HepG2 (cell line): ENCODE results near the gene PKIG. TPM values are rescaled to one million over a fixed set of nuclear protein-coding genes. Genes with fewer than 3 reads are reported as not detected.

Experiments used
- ATAC-seq: fragments of 200-7000 bp; cut with Tn5 transposase; 3 replicates; pipeline ENCODE4 v1.9.1; 2020; ENCODE audit warnings: mild to moderate bottlenecking, moderate library complexity
- BruUV-seq: library from RNA; stranded (reverse); fragments of 400-500 nt; replicated peaks from 2 replicates; lab custom pipeline; 2021; lab: Mats Ljungman, UMichigan
- CTCF ChIA-PET: fragments of 300-600 bp; formaldehyde crosslinking; extraction: SDS; loops from one replicate; lab custom pipeline; 2021; ENCODE audit warnings: low total read pairs, inconsistent platforms, low intra/inter-chr PET ratio; lab: Yijun Ruan, JAX
- POLR2A ChIA-PET: fragments of 350-600 bp; sonication (Branson Sonifier 250); formaldehyde crosslinking; loops from one replicate; lab custom pipeline; 2020; ENCODE audit warnings: antibody characterized with exemption, inconsistent platforms; lab: Yijun Ruan, JAX
- DNase-seq: peaks from one replicate; pipeline ENCODE4 v3.0.0-alpha.2; 2015; ENCODE audit warnings: low spot score
- FAIRE-seq: peaks from 3 replicates; lab custom pipeline; 2011; peaks lifted over from hg19 to GRCh38; lab: Jason Lieb, UNC
- H2AFZ ChIP-seq: one replicate; pipeline ENCODE4 v1.6.1; 2011; ENCODE audit warnings: low read length, inconsistent platforms
- H3K27ac ChIP-seq: fragments of 300-600 bp; 3 replicates; pipeline ENCODE4 v1.8.0; 2011; ENCODE audit warnings: mixed run types, mild to moderate bottlenecking, mixed read lengths, low read length, inconsistent platforms; ENCODE audit not compliant: insufficient read depth; ENCODE audit errors: extremely low read length
- H3K27me3 ChIP-seq, 2 experiments: fragments of 200-600 bp in 1 of 2; 2 replicates in 1 of 2; 3 replicates in 1 of 2; pipeline versions ENCODE4 v1.6.0 to v1.8.0; 2011; ENCODE audit warnings: low read length in 2 of 2, mild to moderate bottlenecking in 2 of 2, moderate library complexity in 2 of 2, inconsistent platforms in 1 of 2; ENCODE audit not compliant: insufficient read depth in 2 of 2, control insufficient read depth in 1 of 2
- H3K36me3 ChIP-seq, 2 experiments: fragments of 200-600 bp in 1 of 2; replicated peaks in 1 of 2; 2 replicates in 1 of 2; 3 replicates in 1 of 2; pipeline versions ENCODE4 v1.5.1 to v1.8.0; 2011; ENCODE audit warnings: low read length in 2 of 2, inconsistent platforms in 1 of 2; ENCODE audit not compliant: insufficient read depth in 2 of 2, control insufficient read depth in 1 of 2
- H3K4me1 ChIP-seq: 2 replicates; pipeline ENCODE4 v1.5.1; 2012; ENCODE audit warnings: low read length, inconsistent platforms; ENCODE audit not compliant: insufficient read depth
- H3K4me2 ChIP-seq: 2 replicates; pipeline ENCODE4 v1.6.0; 2011; ENCODE audit warnings: low read depth, low read length, inconsistent platforms
- H3K4me3 ChIP-seq, 3 experiments: fragments of 200-600 bp in 1 of 3; sonication (generic), shearing (Covaris generic) in 1 of 3; replicated peaks in 1 of 3; 2 replicates each; pipeline ENCODE4 v1.5.1; 2011 to 2016; ENCODE audit warnings: low read length in 3 of 3, inconsistent platforms in 2 of 3, low read depth in 2 of 3, mild to moderate bottlenecking in 2 of 3, control low read depth in 1 of 3, mixed read lengths in 1 of 3; ENCODE audit not compliant: insufficient read depth in 1 of 3
- H3K79me2 ChIP-seq: one replicate; pipeline ENCODE4 v1.6.1; 2011; ENCODE audit warnings: low read length, inconsistent platforms; ENCODE audit not compliant: insufficient read depth
- H3K9ac ChIP-seq: 2 replicates; pipeline ENCODE4 v1.6.0; 2011; ENCODE audit warnings: mild to moderate bottlenecking, low read depth, low read length, inconsistent platforms; ENCODE audit not compliant: insufficient read depth
- H3K9me3 ChIP-seq: 2 replicates; pipeline ENCODE4 v1.5.1; 2012; ENCODE audit warnings: mild to moderate bottlenecking, low read length
- H4K20me1 ChIP-seq: 2 replicates; pipeline ENCODE4 v1.6.0; 2011; ENCODE audit warnings: inconsistent platforms, mild to moderate bottlenecking, low read length, moderate library complexity; ENCODE audit not compliant: insufficient read depth
- ERF ChIP-seq: IDR thresholded peaks from 2 replicates; pipeline ENCODE4 v1.6.1; 2018; ENCODE audit warnings: missing biosample characterization, missing genetic modification reagents
- FOXC1 ChIP-seq: sonication (generic); formaldehyde crosslinking; IDR thresholded peaks from 2 replicates; pipeline ENCODE4 v1.8.0; 2022; ENCODE audit warnings: mild to moderate bottlenecking, missing genetic modification reagents, borderline replicate concordance
- FOXJ3 ChIP-seq: sonication (generic); formaldehyde crosslinking; IDR thresholded peaks from 2 replicates; pipeline ENCODE4 v1.4.0; 2020; ENCODE audit warnings: missing genetic modification reagents, mild to moderate bottlenecking, borderline replicate concordance
- GATA4 ChIP-seq: sonication (generic); IDR thresholded peaks from 2 replicates; pipeline ENCODE4 v1.6.1; 2016; ENCODE audit warnings: antibody characterized with exemption, low read depth, borderline replicate concordance
- HINFP ChIP-seq: sonication (generic); formaldehyde crosslinking; IDR thresholded peaks from 2 replicates; pipeline ENCODE4 v1.4.0; 2020; ENCODE audit warnings: low read depth, mild to moderate bottlenecking, missing genetic modification reagents
- PRPF4 ChIP-seq: fragments of 200-400 bp; formaldehyde crosslinking; IDR thresholded peaks from 2 replicates; pipeline ENCODE4 v1.6.1; 2016; ENCODE audit warnings: low read length, low read depth; ENCODE audit not compliant: poor library complexity, severe bottlenecking
- SAP130 ChIP-seq: IDR thresholded peaks from 2 replicates; pipeline ENCODE4 v1.6.1; 2016; ENCODE audit warnings: low read depth
- TEAD2 ChIP-seq: sonication (generic); formaldehyde crosslinking; IDR thresholded peaks from 2 replicates; pipeline ENCODE4 v1.9.0; 2021; ENCODE audit warnings: missing genetic modification reagents
- TRIM22 ChIP-seq: fragments of 450-650 bp; IDR thresholded peaks from 2 replicates; pipeline ENCODE4 v1.6.1; 2017
- ZFY ChIP-seq: sonication (generic); formaldehyde crosslinking; IDR thresholded peaks from 2 replicates; pipeline ENCODE4 v1.4.0; 2020; ENCODE audit warnings: missing genetic modification reagents
- ZNF510 ChIP-seq: sonication (generic); formaldehyde crosslinking; IDR thresholded peaks from 2 replicates; pipeline ENCODE4 v1.4.0; 2020; ENCODE audit warnings: low read depth, mild to moderate bottlenecking, missing genetic modification reagents
- ZUFSP ChIP-seq: sonication (generic); formaldehyde crosslinking; IDR thresholded peaks from 2 replicates; pipeline ENCODE4 v1.9.0; 2021; ENCODE audit warnings: missing genetic modification reagents, mild to moderate bottlenecking, borderline replicate concordance
- WGBS: methylation state at CpG from one replicate; pipeline ENCODE4 v1.1.6; 2017; ENCODE audit warnings: low lambda C conversion rate; 5-methylcytosine and 5-hydroxymethylcytosine counted together
- in situ Hi-C: cut with HindIII; loops from 2 replicates; pipeline ENCODE4 v1.10.0; 2017; ENCODE audit warnings: low pct_unique_long_range_greater_than_20kb; ENCODE audit not compliant: extremely low pct_ligation_motif_present
- intact Hi-C: fragments of 100-400 bp; cut with micrococcal nuclease; formaldehyde crosslinking; loops from one replicate; pipeline ENCODE4 v1.10.0; 2022; ENCODE audit not compliant: unreplicated experiment
- polyA plus RNA-seq, 8 experiments: library from polyadenylated mRNA; depleted of rRNA in 3 of 8; stranded (reverse) in 7 of 8; unstranded in 1 of 8; fragments of >200 nt; fragmentation: Illumina TruSeq in 4 of 8; extraction: Trizol in 4 of 8; gene quantifications; 2 replicates each; pipeline versions ENCODE4 v1.2.1 to v1.2.3, GENCODE V29; 2011 to 2016; ENCODE audit warnings: low read depth in 4 of 8, missing spikeins in 1 of 8, mixed read lengths in 1 of 8; ENCODE audit not compliant: insufficient read depth in 1 of 8
- total RNA-seq, 5 experiments: library from RNA; depleted of rRNA; stranded (reverse); fragments of >200 nt; fragmentation: Illumina TruSeq; extraction: Trizol; gene quantifications; 2 replicates each; pipeline ENCODE4 v1.2.3, GENCODE V29; 2016; ENCODE audit warnings: low read depth in 1 of 5
- TF ChIP-seq, protein P1 (sequence below): IDR thresholded peaks from 2 replicates; pipeline ENCODE4 v1.6.1; 2016; ENCODE audit warnings: low read depth, missing genetic modification reagents, missing compliant biosample characterization

Gene PKIG
- total and polyA plus RNA-seq, 2 of the 13 experiments (the other 11 are each of a cell fraction or from before 2014, with no cell fraction given) = 30.8 to 44.5 TPM

DNA sequence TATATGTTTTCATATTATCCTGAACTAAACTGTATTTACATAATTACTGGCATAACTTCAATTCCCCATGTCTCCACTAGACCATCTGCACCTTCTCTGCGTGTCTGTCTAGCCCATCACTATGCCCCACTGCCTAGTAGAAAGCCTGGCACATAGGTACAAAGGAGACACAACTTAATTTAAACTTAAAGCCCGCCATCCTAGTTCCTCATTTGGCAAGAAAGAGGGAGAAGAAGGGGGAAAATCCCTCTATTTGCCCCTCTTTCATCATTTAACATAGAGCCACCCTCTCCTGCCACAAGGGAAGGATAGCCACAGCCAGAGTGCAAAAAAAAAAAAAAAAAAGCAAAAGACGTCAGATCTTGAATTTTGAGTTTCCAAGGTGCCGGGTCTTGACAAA is 1.8 kb downstream of the PKIG start:
- no TSS peak for BruUV-seq
- Histone ChIP-seq H3K4me1 (peaks cover 11% of the 10 kb centered on the region), H3K9me3 (no peaks in the 10 kb centered on the region), H3K9ac (no peak overlapping the region), H3K79me2 (no peaks in the 10 kb centered on the region), H4K20me1 (no peaks in the 10 kb centered on the region), H3K4me3 (no peak overlapping the region), H3K36me3 (no peaks in the 10 kb centered on the region; a peak in 1 of 5 replicates), H2AFZ (no peak overlapping the region), H3K27me3 (no peaks in the 10 kb centered on the region), H3K4me2 (no peak overlapping the region), H3K27ac (no peak overlapping the region)
- WGBS = 92% methylated on average over 4 of the region's 4 CpGs
- intact Hi-C loops (no loop called here), in situ Hi-C loops (no loop called here)
- DNase-seq (no peak), FAIRE-seq (no peak), ATAC-seq (peak; percentile 34; the same call in 1 of the 3 replicates)
- POLR2A ChIA-PET = no interaction called here
- CTCF ChIA-PET = no interaction called here
- TF ChIP-seq ZUFSP (CRISPR knock-in tag) = no peak
- TF ChIP-seq, protein P1, sequence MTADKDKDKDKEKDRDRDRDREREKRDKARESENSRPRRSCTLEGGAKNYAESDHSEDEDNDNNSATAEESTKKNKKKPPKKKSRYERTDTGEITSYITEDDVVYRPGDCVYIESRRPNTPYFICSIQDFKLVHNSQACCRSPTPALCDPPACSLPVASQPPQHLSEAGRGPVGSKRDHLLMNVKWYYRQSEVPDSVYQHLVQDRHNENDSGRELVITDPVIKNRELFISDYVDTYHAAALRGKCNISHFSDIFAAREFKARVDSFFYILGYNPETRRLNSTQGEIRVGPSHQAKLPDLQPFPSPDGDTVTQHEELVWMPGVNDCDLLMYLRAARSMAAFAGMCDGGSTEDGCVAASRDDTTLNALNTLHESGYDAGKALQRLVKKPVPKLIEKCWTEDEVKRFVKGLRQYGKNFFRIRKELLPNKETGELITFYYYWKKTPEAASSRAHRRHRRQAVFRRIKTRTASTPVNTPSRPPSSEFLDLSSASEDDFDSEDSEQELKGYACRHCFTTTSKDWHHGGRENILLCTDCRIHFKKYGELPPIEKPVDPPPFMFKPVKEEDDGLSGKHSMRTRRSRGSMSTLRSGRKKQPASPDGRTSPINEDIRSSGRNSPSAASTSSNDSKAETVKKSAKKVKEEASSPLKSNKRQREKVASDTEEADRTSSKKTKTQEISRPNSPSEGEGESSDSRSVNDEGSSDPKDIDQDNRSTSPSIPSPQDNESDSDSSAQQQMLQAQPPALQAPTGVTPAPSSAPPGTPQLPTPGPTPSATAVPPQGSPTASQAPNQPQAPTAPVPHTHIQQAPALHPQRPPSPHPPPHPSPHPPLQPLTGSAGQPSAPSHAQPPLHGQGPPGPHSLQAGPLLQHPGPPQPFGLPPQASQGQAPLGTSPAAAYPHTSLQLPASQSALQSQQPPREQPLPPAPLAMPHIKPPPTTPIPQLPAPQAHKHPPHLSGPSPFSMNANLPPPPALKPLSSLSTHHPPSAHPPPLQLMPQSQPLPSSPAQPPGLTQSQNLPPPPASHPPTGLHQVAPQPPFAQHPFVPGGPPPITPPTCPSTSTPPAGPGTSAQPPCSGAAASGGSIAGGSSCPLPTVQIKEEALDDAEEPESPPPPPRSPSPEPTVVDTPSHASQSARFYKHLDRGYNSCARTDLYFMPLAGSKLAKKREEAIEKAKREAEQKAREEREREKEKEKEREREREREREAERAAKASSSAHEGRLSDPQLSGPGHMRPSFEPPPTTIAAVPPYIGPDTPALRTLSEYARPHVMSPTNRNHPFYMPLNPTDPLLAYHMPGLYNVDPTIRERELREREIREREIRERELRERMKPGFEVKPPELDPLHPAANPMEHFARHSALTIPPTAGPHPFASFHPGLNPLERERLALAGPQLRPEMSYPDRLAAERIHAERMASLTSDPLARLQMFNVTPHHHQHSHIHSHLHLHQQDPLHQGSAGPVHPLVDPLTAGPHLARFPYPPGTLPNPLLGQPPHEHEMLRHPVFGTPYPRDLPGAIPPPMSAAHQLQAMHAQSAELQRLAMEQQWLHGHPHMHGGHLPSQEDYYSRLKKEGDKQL (CRISPR knock-in tag) = no peak
- TF ChIP-seq PRPF4 = no peak
- TF ChIP-seq TRIM22 = no peak
- TF ChIP-seq ZFY = no peak
- TF ChIP-seq GATA4 = no peak
- no peak for TF ChIP-seq FOXC1
- no peak for TF ChIP-seq HINFP
- TF ChIP-seq ERF = no peak
- TF ChIP-seq TEAD2 (CRISPR knock-in tag) = no peak
- TF ChIP-seq ZNF510 (CRISPR knock-in tag) = no peak
- no peak for TF ChIP-seq SAP130 (CRISPR knock-in tag)
- no peak for TF ChIP-seq FOXJ3
